ENCODE measurements around the gene CMSS1. TPM values are rescaled to one million over a fixed set of nuclear protein-coding genes. Genes with fewer than 3 reads are reported as not detected.

Gene CMSS1
- total and polyA plus RNA-seq, 2 of the 13 experiments (the other 11 are each of a cell fraction or from before 2014, with no cell fraction given): 6.4 to 48.7 TPM

DNA sequence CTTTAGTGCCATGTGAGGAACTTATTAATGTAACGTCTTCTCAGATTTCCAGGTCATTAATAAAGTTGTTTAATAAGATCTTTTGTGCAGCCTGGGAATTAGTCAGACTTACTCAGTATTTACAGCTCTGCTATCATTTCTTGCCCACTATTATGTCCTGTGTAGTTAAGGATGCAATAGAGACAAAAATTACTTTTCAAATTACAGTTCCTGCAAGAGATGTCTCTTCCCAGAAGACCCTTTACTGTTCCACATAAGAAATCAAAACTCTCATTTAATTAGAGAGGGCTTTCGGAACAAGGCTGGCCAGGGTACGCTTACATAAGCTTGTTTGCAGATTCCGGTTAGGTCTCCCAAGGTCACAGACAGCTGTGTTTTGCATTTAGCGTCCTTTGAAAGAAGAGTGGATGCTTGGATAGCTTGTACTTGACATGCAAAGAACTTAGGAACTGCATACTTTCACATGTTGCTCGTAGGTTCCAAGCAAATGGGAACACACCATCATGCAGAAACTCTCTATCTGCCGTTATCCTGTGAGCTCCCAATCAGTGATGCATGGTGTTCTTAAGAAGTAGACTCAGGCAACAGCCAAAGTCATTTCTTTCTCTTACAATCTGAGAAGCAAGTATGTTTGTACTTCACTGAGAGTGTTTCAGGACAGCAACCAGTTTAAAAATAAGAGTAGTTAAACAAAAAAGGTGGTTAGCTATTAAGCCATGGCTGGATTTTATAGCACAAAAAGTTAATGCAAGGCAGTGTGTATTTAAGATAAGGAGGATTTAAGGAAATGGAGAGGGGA is 259.3 kb downstream of the CMSS1 start (continued):
- TF ChIP-seq, protein P1, sequence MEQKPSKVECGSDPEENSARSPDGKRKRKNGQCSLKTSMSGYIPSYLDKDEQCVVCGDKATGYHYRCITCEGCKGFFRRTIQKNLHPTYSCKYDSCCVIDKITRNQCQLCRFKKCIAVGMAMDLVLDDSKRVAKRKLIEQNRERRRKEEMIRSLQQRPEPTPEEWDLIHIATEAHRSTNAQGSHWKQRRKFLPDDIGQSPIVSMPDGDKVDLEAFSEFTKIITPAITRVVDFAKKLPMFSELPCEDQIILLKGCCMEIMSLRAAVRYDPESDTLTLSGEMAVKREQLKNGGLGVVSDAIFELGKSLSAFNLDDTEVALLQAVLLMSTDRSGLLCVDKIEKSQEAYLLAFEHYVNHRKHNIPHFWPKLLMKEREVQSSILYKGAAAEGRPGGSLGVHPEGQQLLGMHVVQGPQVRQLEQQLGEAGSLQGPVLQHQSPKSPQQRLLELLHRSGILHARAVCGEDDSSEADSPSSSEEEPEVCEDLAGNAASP (CRISPR knock-in tag; IDR thresholded peaks at IDR 0.05; ENCODE audit: borderline replicate concordance): peak; percentile 99
- TF ChIP-seq NR2C2 (CRISPR knock-in tag; IDR thresholded peaks at IDR 0.05; ENCODE audit: borderline replicate concordance) (0 out of 2 replicates have a peak, but pooled peaks have one; percentile 17), ZNF232 (CRISPR knock-in tag; IDR thresholded peaks at IDR 0.05; ENCODE audit: borderline replicate concordance) (peak; percentile 69; the same call in 1 of the 2 replicates), HMG20A (CRISPR knock-in tag; IDR thresholded peaks at IDR 0.05; ENCODE audit: borderline replicate concordance) (peak; percentile 92; the same call in 1 of the 2 replicates), ZKSCAN8 (CRISPR knock-in tag; IDR thresholded peaks at IDR 0.05; ENCODE audit: borderline replicate concordance) (peak; percentile 90), YY1 (IDR thresholded peaks at IDR 0.05; ENCODE audit: insufficient read depth, insufficient replicate concordance, low read depth, low read length) (no peak), ZSCAN31 (CRISPR knock-in tag; IDR thresholded peaks at IDR 0.05; ENCODE audit: low read depth) (0 out of 2 replicates have a peak, but pooled peaks have one; percentile 68), SPEN (CRISPR knock-in tag; IDR thresholded peaks at IDR 0.05; ENCODE audit: low read depth) (peak; percentile 22; the same call in 1 of the 2 replicates), POLR2G (IDR thresholded peaks at IDR 0.05; ENCODE audit: low read depth, low read length) (no peak; the same call in none of the 2 replicates)
- TF ChIP-seq, protein P2, sequence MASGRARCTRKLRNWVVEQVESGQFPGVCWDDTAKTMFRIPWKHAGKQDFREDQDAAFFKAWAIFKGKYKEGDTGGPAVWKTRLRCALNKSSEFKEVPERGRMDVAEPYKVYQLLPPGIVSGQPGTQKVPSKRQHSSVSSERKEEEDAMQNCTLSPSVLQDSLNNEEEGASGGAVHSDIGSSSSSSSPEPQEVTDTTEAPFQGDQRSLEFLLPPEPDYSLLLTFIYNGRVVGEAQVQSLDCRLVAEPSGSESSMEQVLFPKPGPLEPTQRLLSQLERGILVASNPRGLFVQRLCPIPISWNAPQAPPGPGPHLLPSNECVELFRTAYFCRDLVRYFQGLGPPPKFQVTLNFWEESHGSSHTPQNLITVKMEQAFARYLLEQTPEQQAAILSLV (CRISPR knock-in tag; IDR thresholded peaks at IDR 0.05; ENCODE audit: borderline replicate concordance): no peak
- TF ChIP-seq, protein P3, sequence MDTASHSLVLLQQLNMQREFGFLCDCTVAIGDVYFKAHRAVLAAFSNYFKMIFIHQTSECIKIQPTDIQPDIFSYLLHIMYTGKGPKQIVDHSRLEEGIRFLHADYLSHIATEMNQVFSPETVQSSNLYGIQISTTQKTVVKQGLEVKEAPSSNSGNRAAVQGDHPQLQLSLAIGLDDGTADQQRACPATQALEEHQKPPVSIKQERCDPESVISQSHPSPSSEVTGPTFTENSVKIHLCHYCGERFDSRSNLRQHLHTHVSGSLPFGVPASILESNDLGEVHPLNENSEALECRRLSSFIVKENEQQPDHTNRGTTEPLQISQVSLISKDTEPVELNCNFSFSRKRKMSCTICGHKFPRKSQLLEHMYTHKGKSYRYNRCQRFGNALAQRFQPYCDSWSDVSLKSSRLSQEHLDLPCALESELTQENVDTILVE (CRISPR knock-in tag; IDR thresholded peaks at IDR 0.05): no peak; the same call in 1 of the 2 replicates
- TF ChIP-seq, protein P4, sequence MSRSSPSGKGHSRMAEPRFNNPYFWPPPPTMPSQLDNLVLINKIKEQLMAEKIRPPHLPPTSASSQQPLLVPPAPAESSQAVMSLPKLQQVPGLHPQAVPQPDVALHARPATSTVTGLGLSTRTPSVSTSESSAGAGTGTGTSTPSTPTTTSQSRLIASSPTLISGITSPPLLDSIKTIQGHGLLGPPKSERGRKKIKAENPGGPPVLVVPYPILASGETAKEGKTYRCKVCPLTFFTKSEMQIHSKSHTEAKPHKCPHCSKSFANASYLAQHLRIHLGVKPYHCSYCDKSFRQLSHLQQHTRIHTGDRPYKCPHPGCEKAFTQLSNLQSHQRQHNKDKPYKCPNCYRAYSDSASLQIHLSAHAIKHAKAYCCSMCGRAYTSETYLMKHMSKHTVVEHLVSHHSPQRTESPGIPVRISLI (CRISPR knock-in tag; IDR thresholded peaks at IDR 0.05; ENCODE audit: borderline replicate concordance): peak; percentile 53; the same call in 1 of the 2 replicates
- TF ChIP-seq, protein P5, sequence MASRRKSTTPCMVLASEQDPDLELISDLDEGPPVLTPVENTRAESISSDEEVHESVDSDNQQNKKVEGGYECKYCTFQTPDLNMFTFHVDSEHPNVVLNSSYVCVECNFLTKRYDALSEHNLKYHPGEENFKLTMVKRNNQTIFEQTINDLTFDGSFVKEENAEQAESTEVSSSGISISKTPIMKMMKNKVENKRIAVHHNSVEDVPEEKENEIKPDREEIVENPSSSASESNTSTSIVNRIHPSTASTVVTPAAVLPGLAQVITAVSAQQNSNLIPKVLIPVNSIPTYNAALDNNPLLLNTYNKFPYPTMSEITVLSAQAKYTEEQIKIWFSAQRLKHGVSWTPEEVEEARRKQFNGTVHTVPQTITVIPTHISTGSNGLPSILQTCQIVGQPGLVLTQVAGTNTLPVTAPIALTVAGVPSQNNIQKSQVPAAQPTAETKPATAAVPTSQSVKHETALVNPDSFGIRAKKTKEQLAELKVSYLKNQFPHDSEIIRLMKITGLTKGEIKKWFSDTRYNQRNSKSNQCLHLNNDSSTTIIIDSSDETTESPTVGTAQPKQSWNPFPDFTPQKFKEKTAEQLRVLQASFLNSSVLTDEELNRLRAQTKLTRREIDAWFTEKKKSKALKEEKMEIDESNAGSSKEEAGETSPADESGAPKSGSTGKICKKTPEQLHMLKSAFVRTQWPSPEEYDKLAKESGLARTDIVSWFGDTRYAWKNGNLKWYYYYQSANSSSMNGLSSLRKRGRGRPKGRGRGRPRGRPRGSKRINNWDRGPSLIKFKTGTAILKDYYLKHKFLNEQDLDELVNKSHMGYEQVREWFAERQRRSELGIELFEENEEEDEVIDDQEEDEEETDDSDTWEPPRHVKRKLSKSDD (CRISPR knock-in tag; IDR thresholded peaks at IDR 0.05; ENCODE audit: low read depth): 0 out of 2 replicates have a peak, but pooled peaks have one; percentile 44
- TF ChIP-seq, protein P6, sequence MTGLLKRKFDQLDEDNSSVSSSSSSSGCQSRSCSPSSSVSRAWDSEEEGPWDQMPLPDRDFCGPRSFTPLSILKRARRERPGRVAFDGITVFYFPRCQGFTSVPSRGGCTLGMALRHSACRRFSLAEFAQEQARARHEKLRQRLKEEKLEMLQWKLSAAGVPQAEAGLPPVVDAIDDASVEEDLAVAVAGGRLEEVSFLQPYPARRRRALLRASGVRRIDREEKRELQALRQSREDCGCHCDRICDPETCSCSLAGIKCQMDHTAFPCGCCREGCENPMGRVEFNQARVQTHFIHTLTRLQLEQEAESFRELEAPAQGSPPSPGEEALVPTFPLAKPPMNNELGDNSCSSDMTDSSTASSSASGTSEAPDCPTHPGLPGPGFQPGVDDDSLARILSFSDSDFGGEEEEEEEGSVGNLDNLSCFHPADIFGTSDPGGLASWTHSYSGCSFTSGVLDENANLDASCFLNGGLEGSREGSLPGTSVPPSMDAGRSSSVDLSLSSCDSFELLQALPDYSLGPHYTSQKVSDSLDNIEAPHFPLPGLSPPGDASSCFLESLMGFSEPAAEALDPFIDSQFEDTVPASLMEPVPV (CRISPR knock-in tag; IDR thresholded peaks at IDR 0.05): no peak

All from HepG2 (cell line).